Mesendoderm (in vitro differentiated cells): ENCODE results near the gene TNFRSF21.

ENCODE experiments used
- DNase-seq: peaks from one replicate; pipeline ENCODE4 v3.0.0; 2013
- H2AK5ac ChIP-seq: 2 replicates; pipeline ENCODE4 v1.6.1; 2013; ENCODE audit warnings: low read length, inconsistent platforms
- H2BK120ac ChIP-seq: 2 replicates; pipeline ENCODE4 v1.6.1; 2013; ENCODE audit warnings: low read depth, mild to moderate bottlenecking, low read length, moderate library complexity, mixed read lengths
- H2BK15ac ChIP-seq: replicated peaks from 2 replicates; pipeline ENCODE4 v1.6.1; 2013; ENCODE audit warnings: low read depth, mild to moderate bottlenecking, moderate library complexity
- H2BK5ac ChIP-seq: 2 replicates; pipeline ENCODE4 v1.6.1; 2013; ENCODE audit warnings: low read length, inconsistent platforms
- H3K18ac ChIP-seq: 2 replicates; pipeline ENCODE4 v1.6.1; 2013; ENCODE audit warnings: mild to moderate bottlenecking, low read length, mixed read lengths
- H3K23ac ChIP-seq: one replicate; pipeline ENCODE4 v1.6.1; 2013; ENCODE audit warnings: low read length
- H3K27ac ChIP-seq: 2 replicates; pipeline ENCODE4 v1.5.1; 2013; ENCODE audit warnings: low read depth, mild to moderate bottlenecking, inconsistent platforms, low read length, moderate library complexity
- H3K27me3 ChIP-seq: 2 replicates; pipeline ENCODE4 v1.6.1; 2013; ENCODE audit warnings: low read length, control low read depth, mild to moderate bottlenecking, inconsistent platforms; ENCODE audit not compliant: insufficient read depth, poor library complexity
- H3K36me3 ChIP-seq: 2 replicates; pipeline ENCODE4 v1.6.1; 2013; ENCODE audit warnings: low read length, inconsistent platforms; ENCODE audit not compliant: control insufficient read depth, insufficient read depth
- H3K4ac ChIP-seq: one replicate; pipeline ENCODE4 v1.6.1; 2013; ENCODE audit warnings: low read depth, mild to moderate bottlenecking, low read length, moderate library complexity
- H3K4me1 ChIP-seq: 2 replicates; pipeline ENCODE4 v1.6.1; 2013; ENCODE audit warnings: low read depth, low read length, inconsistent platforms; ENCODE audit not compliant: control insufficient read depth
- H3K4me2 ChIP-seq: 2 replicates; pipeline ENCODE4 v1.6.1; 2013; ENCODE audit warnings: low read length
- H3K4me3 ChIP-seq: 2 replicates; pipeline ENCODE4 v1.5.1; 2013; ENCODE audit warnings: mild to moderate bottlenecking, low read length
- H3K56ac ChIP-seq: one replicate; pipeline ENCODE4 v1.6.1; 2013; ENCODE audit warnings: low read length
- H3K79me1 ChIP-seq: 2 replicates; pipeline ENCODE4 v1.6.1; 2013; ENCODE audit warnings: low read length, inconsistent platforms
- H3K79me2 ChIP-seq: 2 replicates; pipeline ENCODE4 v1.6.1; 2013; ENCODE audit warnings: mild to moderate bottlenecking, low read length; ENCODE audit not compliant: control insufficient read depth, insufficient read depth
- H3K9ac ChIP-seq: 2 replicates; pipeline ENCODE4 v1.6.1; 2013; ENCODE audit warnings: low read length, inconsistent platforms
- H4K5ac ChIP-seq: one replicate; pipeline ENCODE4 v1.6.1; 2013; ENCODE audit warnings: low read length
- H4K8ac ChIP-seq: one replicate; pipeline ENCODE4 v1.6.1; 2013; ENCODE audit warnings: low read depth, mild to moderate bottlenecking, control low read depth, low read length, moderate library complexity
- WGBS: extraction: QIAGEN DNeasy Blood & Tissue Kit; methylation state at CpG from one replicate; pipeline ENCODE4 v1.1.7; 2013; ENCODE audit warnings: low lambda C conversion rate, missing lambda C conversion rate; ENCODE audit not compliant: insufficient coverage; ENCODE audit errors: extremely low coverage; 5-methylcytosine and 5-hydroxymethylcytosine counted together

TNFRSF21 gene

DNA sequence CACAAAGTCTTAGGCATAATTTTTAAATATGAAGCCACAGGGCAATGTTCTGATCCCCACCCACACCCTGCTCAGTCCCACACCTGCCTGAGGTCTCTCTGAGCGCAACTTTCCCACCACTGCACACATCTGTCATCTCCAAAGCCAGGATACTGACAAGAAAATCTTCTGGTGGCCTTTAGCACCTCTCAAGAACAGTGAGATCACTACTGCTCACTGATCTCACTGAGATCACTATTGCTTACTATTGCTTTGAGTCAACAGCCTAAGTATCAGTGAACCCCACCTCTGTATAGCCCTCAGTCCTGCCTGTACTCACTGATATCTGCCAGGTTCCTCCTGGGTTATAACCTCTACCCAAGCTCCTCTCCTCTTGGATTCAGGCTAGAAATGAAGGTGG is 6.4 kb downstream of the TNFRSF21 start:
- H3K4ac ChIP-seq, result no peak overlapping the region
- H4K8ac ChIP-seq, result no peak overlapping the region
- peaks cover 8% of the 10 kb centered on the region for H3K79me1 ChIP-seq
- H3K27ac ChIP-seq, result no peak overlapping the region
- H2BK5ac ChIP-seq, result no peak overlapping the region
- H3K9ac ChIP-seq, result no peak overlapping the region
- no CpG with 5 or more reads among the region's 1 CpG for WGBS
- H3K4me1 ChIP-seq, result peaks cover 4% of the 10 kb centered on the region
- H3K4me2 ChIP-seq, result no peak overlapping the region
- H2BK120ac ChIP-seq, result no peak overlapping the region
- peaks cover 91% of the 10 kb centered on the region for H3K79me2 ChIP-seq
- no peak overlapping the region for H2AK5ac ChIP-seq
- no peak overlapping the region for H3K4me3 ChIP-seq
- no peak overlapping the region for H3K23ac ChIP-seq
- H3K36me3 ChIP-seq, result no peaks in the 10 kb centered on the region
- peak overlapping the region; percentile 6 for H3K56ac ChIP-seq
- DNase-seq, result no peak
- H4K5ac ChIP-seq, result no peak overlapping the region
- no peak overlapping the region for H3K18ac ChIP-seq
- H3K27me3 ChIP-seq, result no peaks in the 10 kb centered on the region
- no peak overlapping the region for H2BK15ac ChIP-seq

DNA sequence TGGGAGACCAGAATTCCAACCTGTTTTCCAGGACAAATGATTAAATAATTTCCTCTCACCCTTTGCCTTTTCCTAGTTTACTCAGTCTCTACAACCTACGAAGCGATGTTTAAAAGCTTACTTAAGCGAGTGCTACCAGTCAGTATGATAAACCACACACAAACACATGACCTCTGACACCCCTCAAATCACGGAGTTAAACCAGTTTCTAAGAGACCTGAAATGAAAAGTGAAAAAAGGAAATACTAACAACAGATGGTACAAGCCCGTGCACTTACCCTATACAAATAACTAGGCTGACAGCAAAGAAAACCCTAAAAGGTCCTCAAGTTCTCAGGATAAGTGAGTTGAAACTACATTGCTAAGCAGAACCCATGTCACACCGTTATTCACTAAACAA is 7.7 kb downstream of the TNFRSF21 start:
- peaks cover 2% of the 10 kb centered on the region for H3K4me1 ChIP-seq
- H2AK5ac ChIP-seq, result no peak overlapping the region
- H3K36me3 ChIP-seq, result no peaks in the 10 kb centered on the region
- H3K9ac ChIP-seq, result no peak overlapping the region
- no peak overlapping the region for H2BK15ac ChIP-seq
- no peak overlapping the region for H3K4me2 ChIP-seq
- peaks cover 8% of the 10 kb centered on the region for H3K79me1 ChIP-seq
- no peak overlapping the region for H3K18ac ChIP-seq
- H4K8ac ChIP-seq, result no peak overlapping the region
- no peaks in the 10 kb centered on the region for H3K27me3 ChIP-seq
- no CpG with 5 or more reads among the region's 6 CpGs for WGBS
- H2BK5ac ChIP-seq, result no peak overlapping the region
- no peak overlapping the region for H3K4me3 ChIP-seq
- no peak overlapping the region for H3K4ac ChIP-seq
- H3K27ac ChIP-seq, result no peak overlapping the region
- no peak for DNase-seq
- no peak overlapping the region for H3K23ac ChIP-seq
- peaks cover 86% of the 10 kb centered on the region for H3K79me2 ChIP-seq
- H3K56ac ChIP-seq, result no peak overlapping the region
- H4K5ac ChIP-seq, result no peak overlapping the region
- H2BK120ac ChIP-seq, result no peak overlapping the region

DNA sequence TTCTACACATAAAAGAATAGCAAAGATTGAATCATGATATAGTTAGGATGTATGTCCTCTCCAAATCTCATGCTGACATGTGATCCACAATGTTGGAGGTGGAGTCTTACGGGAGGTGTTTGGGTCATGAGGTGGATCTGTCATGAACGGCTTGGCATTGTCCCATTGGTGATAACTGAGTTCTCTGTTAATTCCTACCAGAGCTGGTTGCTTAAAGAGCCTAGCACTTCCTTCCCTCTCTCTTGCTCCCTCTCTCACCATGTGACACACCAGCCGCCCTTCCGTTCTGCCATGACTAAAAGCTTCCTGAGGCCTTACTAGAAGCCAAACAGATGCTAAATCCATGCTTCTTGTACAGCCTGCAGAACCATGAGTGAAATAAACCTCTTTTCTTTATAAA is 8.3 kb downstream of the TNFRSF21 start:
- H3K23ac ChIP-seq, result no peak overlapping the region
- peaks cover 7% of the 10 kb centered on the region for H3K4me1 ChIP-seq
- H3K27ac ChIP-seq, result no peak overlapping the region
- H3K9ac ChIP-seq, result no peak overlapping the region
- H3K79me2 ChIP-seq, result peaks cover 88% of the 10 kb centered on the region
- no CpG with 5 or more reads among the region's 4 CpGs for WGBS
- DNase-seq, result no peak
- no peak overlapping the region for H3K4me2 ChIP-seq
- H2BK5ac ChIP-seq, result no peak overlapping the region
- H3K56ac ChIP-seq, result no peak overlapping the region
- H3K4me3 ChIP-seq, result no peak overlapping the region
- no peaks in the 10 kb centered on the region for H3K36me3 ChIP-seq
- H3K4ac ChIP-seq, result no peak overlapping the region
- no peaks in the 10 kb centered on the region for H3K27me3 ChIP-seq
- no peak overlapping the region for H4K8ac ChIP-seq
- H3K79me1 ChIP-seq, result peaks cover 9% of the 10 kb centered on the region
- H2AK5ac ChIP-seq, result no peak overlapping the region
- no peak overlapping the region for H4K5ac ChIP-seq
- H3K18ac ChIP-seq, result no peak overlapping the region
- no peak overlapping the region for H2BK15ac ChIP-seq
- H2BK120ac ChIP-seq, result no peak overlapping the region

DNA sequence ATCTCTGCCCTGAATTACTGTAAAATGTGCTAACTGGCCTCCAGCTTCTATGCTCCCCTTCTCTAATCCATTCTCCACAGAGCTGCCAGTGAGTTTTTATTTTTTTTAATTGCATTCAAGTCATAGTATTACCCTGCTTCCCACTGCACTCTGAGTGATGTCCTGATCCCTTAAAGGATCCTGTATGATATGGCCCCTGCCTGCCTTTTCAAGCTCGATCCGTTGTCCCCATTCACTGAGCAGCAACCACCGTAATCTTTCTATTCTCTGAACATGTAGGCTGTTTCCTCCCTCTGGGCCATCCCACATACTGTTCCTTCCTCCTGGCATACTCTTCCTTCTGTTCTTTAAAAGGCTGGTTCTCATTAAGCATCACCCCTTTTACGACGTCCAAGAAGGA is 9.3 kb downstream of the TNFRSF21 start:
- no peak for DNase-seq
- H3K4me1 ChIP-seq, result peaks cover 14% of the 10 kb centered on the region
- H4K5ac ChIP-seq, result no peak overlapping the region
- H3K27ac ChIP-seq, result no peak overlapping the region
- H3K4me3 ChIP-seq, result no peak overlapping the region
- H2AK5ac ChIP-seq, result no peak overlapping the region
- no peak overlapping the region for H4K8ac ChIP-seq
- H3K56ac ChIP-seq, result no peak overlapping the region
- H2BK120ac ChIP-seq, result no peak overlapping the region
- peaks cover 88% of the 10 kb centered on the region for H3K79me2 ChIP-seq
- H3K79me1 ChIP-seq, result peaks cover 14% of the 10 kb centered on the region
- H3K4me2 ChIP-seq, result no peak overlapping the region
- no peaks in the 10 kb centered on the region for H3K36me3 ChIP-seq
- H3K23ac ChIP-seq, result no peak overlapping the region
- no peak overlapping the region for H2BK5ac ChIP-seq
- WGBS, result no CpG with 5 or more reads among the region's 5 CpGs
- H3K27me3 ChIP-seq, result no peaks in the 10 kb centered on the region
- H2BK15ac ChIP-seq, result no peak overlapping the region
- no peak overlapping the region for H3K4ac ChIP-seq
- H3K18ac ChIP-seq, result no peak overlapping the region
- no peak overlapping the region for H3K9ac ChIP-seq

DNA sequence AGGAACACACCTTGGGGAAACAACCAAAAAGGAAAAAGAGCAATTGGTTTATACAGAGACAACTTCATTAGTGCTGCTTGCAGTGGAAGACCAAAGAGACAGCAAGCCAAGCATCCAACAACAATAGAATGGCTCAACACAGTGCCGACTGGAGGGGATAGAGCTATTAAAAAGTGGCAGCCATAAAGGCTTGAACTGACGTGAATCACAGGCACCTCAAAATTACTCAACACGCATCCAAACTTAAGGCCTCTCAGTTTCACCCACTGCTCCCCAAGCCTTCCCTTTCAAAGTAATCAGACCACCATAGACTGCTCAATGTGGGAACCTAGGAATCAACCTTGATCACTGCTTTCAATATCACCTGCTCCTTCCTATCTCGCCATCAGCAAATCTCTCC is 9.7 kb downstream of the TNFRSF21 start:
- peaks cover 14% of the 10 kb centered on the region for H3K4me1 ChIP-seq
- H4K8ac ChIP-seq, result no peak overlapping the region
- no peak overlapping the region for H3K27ac ChIP-seq
- no peak overlapping the region for H3K9ac ChIP-seq
- no peak overlapping the region for H3K4ac ChIP-seq
- no peaks in the 10 kb centered on the region for H3K27me3 ChIP-seq
- no peaks in the 10 kb centered on the region for H3K36me3 ChIP-seq
- no peak overlapping the region for H4K5ac ChIP-seq
- WGBS, result no CpG with 5 or more reads among the region's 4 CpGs
- H2BK15ac ChIP-seq, result no peak overlapping the region
- H3K79me2 ChIP-seq, result peaks cover 88% of the 10 kb centered on the region
- H2AK5ac ChIP-seq, result no peak overlapping the region
- H2BK120ac ChIP-seq, result no peak overlapping the region
- no peak for DNase-seq
- no peak overlapping the region for H3K56ac ChIP-seq
- no peak overlapping the region for H3K18ac ChIP-seq
- H3K79me1 ChIP-seq, result peaks cover 14% of the 10 kb centered on the region
- no peak overlapping the region for H3K4me2 ChIP-seq
- no peak overlapping the region for H3K4me3 ChIP-seq
- H2BK5ac ChIP-seq, result no peak overlapping the region
- H3K23ac ChIP-seq, result no peak overlapping the region

DNA sequence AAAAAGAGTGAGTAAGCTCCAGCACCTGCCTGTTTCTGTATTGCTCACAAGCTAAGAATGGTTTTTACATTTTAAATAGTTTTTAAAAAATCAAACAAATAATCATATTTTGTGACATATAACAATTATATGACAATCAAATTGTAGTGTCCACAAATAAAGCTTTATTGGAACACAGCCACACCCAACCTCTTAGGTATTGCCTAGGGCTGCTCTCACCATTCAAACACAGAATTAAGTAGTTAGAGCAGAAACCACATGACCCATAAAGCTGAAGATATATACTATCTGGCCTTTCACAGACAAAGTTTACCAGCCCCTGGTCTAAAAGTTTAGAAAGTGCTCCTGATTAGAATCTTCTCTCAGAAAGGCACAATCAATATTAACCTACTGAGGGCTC is 11.2 kb downstream of the TNFRSF21 start:
- Histone ChIP-seq H3K27me3 (no peaks in the 10 kb centered on the region), H3K4me1 (peaks cover 19% of the 10 kb centered on the region), H3K56ac (no peak overlapping the region), H3K23ac (no peak overlapping the region), H2AK5ac (no peak overlapping the region), H2BK5ac (no peak overlapping the region), H2BK15ac (no peak overlapping the region), H3K36me3 (no peaks in the 10 kb centered on the region), H3K9ac (no peak overlapping the region), H3K4ac (no peak overlapping the region), H3K4me2 (no peak overlapping the region), H4K8ac (peak overlapping the region; percentile 13), H3K18ac (no peak overlapping the region), H3K79me1 (peaks cover 18% of the 10 kb centered on the region), H3K4me3 (no peak overlapping the region), H2BK120ac (no peak overlapping the region), H4K5ac (no peak overlapping the region), H3K27ac (no peak overlapping the region), H3K79me2 (peaks cover 85% of the 10 kb centered on the region)
- no peak for DNase-seq
